ENCODE measurements around the gene PFKFB3. TPM values are rescaled to one million over a fixed set of nuclear protein-coding genes. Genes with fewer than 3 reads are reported as not detected.

Gene PFKFB3
- total RNA-seq, 1 donor from 2014 or later = 28.8 TPM

DNA sequence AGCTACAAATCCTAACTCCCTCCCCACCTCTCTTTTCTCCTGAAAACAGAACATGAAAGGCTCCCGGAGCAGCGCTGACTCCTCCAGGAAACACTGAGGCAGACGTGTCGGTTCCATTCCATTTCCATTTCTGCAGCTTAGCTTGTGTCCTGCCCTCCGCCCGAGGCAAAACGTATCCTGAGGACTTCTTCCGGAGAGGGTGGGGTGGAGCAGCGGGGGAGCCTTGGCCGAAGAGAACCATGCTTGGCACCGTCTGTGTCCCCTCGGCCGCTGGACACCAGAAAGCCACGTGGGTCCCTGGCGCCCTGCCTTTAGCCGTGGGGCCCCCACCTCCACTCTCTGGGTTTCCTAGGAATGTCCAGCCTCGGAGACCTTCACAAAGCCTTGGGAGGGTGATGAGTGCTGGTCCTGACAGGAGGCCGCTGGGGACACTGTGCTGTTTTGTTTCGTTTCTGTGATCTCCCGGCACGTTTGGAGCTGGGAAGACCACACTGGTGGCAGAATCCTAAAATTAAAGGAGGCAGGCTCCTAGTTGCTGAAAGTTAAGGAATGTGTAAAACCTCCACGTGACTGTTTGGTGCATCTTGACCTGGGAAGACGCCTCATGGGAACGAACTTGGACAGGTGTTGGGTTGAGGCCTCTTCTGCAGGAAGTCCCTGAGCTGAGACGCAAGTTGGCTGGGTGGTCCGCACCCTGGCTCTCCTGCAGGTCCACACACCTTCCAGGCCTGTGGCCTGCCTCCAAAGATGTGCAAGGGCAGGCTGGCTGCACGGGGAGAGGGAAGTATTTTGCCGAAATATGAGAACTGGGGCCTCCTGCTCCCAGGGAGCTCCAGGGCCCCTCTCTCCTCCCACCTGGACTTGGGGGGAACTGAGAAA lies 30.4 kb downstream of the PFKFB3 start:
- H3K9me3 ChIP-seq (ENCODE audit: low read depth) = no peaks in the 10 kb centered on the region
- Mint-ChIP-seq H3K4me1 (no peaks in the 10 kb centered on the region), H3K27ac (no peak overlapping the region), H3K27me3 (ENCODE audit: insufficient read depth, low read depth) (peaks cover 2% of the 10 kb centered on the region), H3K9me3 (no peaks in the 10 kb centered on the region), H3K36me3 (peaks cover 48% of the 10 kb centered on the region), H3K4me3 (no peak overlapping the region)
- no peaks in the 10 kb centered on the region for H3F3A ChIP-seq (ENCODE audit: low read depth)
- DNase-seq (ENCODE audit: low spot score) = no peak
- H3K4me2 ChIP-seq = no peak overlapping the region
- no peaks in the 10 kb centered on the region for H3K27me3 ChIP-seq
- no peak for TF ChIP-seq EZH2phosphoT487 (IDR thresholded peaks at IDR 0.05)
- TF ChIP-seq, protein P1, sequence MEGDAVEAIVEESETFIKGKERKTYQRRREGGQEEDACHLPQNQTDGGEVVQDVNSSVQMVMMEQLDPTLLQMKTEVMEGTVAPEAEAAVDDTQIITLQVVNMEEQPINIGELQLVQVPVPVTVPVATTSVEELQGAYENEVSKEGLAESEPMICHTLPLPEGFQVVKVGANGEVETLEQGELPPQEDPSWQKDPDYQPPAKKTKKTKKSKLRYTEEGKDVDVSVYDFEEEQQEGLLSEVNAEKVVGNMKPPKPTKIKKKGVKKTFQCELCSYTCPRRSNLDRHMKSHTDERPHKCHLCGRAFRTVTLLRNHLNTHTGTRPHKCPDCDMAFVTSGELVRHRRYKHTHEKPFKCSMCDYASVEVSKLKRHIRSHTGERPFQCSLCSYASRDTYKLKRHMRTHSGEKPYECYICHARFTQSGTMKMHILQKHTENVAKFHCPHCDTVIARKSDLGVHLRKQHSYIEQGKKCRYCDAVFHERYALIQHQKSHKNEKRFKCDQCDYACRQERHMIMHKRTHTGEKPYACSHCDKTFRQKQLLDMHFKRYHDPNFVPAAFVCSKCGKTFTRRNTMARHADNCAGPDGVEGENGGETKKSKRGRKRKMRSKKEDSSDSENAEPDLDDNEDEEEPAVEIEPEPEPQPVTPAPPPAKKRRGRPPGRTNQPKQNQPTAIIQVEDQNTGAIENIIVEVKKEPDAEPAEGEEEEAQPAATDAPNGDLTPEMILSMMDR (IDR thresholded peaks at IDR 0.05) = no peak
- TF ChIP-seq EZH2 (IDR thresholded peaks at IDR 0.05) = no peak
- no peaks in the 10 kb centered on the region for H3K4me1 ChIP-seq
- H4K20me1 ChIP-seq (ENCODE audit: low read depth) = peaks cover 62% of the 10 kb centered on the region
- H3K36me3 ChIP-seq = peaks cover 3% of the 10 kb centered on the region
- no peak overlapping the region for H3K4me3 ChIP-seq
- H3K79me2 ChIP-seq (ENCODE audit: low read depth) = no peaks in the 10 kb centered on the region
- H3K27ac ChIP-seq = no peak overlapping the region
- no peak overlapping the region for H2AFZ ChIP-seq (replicated peaks)
- H3K9ac ChIP-seq = no peak overlapping the region

DNA sequence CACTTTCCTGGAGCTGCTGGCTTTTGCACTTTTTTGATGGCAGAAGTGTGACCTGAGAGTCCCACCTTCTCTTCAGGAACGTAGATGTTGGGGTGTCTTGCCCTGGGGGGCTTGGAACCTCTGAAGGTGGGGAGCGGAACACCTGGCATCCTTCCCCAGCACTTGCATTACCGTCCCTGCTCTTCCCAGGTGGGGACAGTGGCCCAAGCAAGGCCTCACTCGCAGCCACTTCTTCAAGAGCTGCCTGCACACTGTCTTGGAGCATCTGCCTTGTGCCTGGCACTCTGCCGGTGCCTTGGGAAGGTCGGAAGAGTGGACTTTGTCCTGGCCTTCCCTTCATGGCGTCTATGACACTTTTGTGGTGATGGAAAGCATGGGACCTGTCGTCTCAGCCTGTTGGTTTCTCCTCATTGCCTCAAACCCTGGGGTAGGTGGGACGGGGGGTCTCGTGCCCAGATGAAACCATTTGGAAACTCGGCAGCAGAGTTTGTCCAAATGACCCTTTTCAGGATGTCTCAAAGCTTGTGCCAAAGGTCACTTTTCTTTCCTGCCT lies 31.1 kb downstream of the PFKFB3 start:
- H3K27me3 Mint-ChIP-seq (ENCODE audit: insufficient read depth, low read depth) = peaks cover 2% of the 10 kb centered on the region
- Histone ChIP-seq H3K36me3 (peaks cover 3% of the 10 kb centered on the region), H3K4me2 (no peak overlapping the region), H3K27ac (no peak overlapping the region), H3K4me3 (no peak overlapping the region), H4K20me1 (ENCODE audit: low read depth) (peaks cover 55% of the 10 kb centered on the region), H3K79me2 (ENCODE audit: low read depth) (no peaks in the 10 kb centered on the region), H3K4me1 (no peaks in the 10 kb centered on the region), H3F3A (ENCODE audit: low read depth) (no peaks in the 10 kb centered on the region), H3K9ac (no peak overlapping the region), H3K27me3 (no peaks in the 10 kb centered on the region), H2AFZ (replicated peaks) (no peak overlapping the region), H3K9me3 (ENCODE audit: low read depth) (no peaks in the 10 kb centered on the region)
- TF ChIP-seq EZH2phosphoT487 (IDR thresholded peaks at IDR 0.05) = no peak
- TF ChIP-seq, protein P1 (IDR thresholded peaks at IDR 0.05) = no peak
- TF ChIP-seq EZH2 (IDR thresholded peaks at IDR 0.05) = no peak
- no peak overlapping the region for H3K27ac Mint-ChIP-seq
- DNase-seq (ENCODE audit: low spot score) = no peak
- no peaks in the 10 kb centered on the region for H3K9me3 Mint-ChIP-seq
- no peak overlapping the region for H3K4me3 Mint-ChIP-seq
- H3K4me1 Mint-ChIP-seq = peaks cover under 1% of the 10 kb centered on the region
- peaks cover 47% of the 10 kb centered on the region for H3K36me3 Mint-ChIP-seq

DNA sequence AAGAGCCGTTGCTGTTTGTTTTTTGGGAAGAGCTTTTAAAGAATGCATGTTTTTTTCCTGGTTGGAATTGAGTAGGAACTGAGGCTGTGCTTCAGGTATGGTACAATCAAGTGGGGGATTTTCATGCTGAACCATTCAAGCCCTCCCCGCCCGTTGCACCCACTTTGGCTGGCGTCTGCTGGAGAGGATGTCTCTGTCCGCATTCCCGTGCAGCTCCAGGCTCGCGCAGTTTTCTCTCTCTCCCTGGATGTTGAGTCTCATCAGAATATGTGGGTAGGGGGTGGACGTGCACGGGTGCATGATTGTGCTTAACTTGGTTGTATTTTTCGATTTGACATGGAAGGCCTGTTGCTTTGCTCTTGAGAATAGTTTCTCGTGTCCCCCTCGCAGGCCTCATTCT lies 31.6 kb downstream of the PFKFB3 start:
- no peaks in the 10 kb centered on the region for H3K27me3 ChIP-seq
- H3K36me3 Mint-ChIP-seq = peaks cover 50% of the 10 kb centered on the region
- no peak overlapping the region for H2AFZ ChIP-seq (replicated peaks)
- H3F3A ChIP-seq (ENCODE audit: low read depth) = no peaks in the 10 kb centered on the region
- peaks cover 3% of the 10 kb centered on the region for H3K36me3 ChIP-seq
- H3K9me3 Mint-ChIP-seq = no peaks in the 10 kb centered on the region
- H3K27me3 Mint-ChIP-seq (ENCODE audit: insufficient read depth, low read depth) = peaks cover 2% of the 10 kb centered on the region
- no peaks in the 10 kb centered on the region for H3K79me2 ChIP-seq (ENCODE audit: low read depth)
- H4K20me1 ChIP-seq (ENCODE audit: low read depth) = peaks cover 49% of the 10 kb centered on the region
- no peak for DNase-seq (ENCODE audit: low spot score)
- TF ChIP-seq EZH2 (IDR thresholded peaks at IDR 0.05) = no peak
- no peak for TF ChIP-seq EZH2phosphoT487 (IDR thresholded peaks at IDR 0.05)
- TF ChIP-seq, protein P1 (IDR thresholded peaks at IDR 0.05) = no peak
- peaks cover 3% of the 10 kb centered on the region for H3K4me1 Mint-ChIP-seq
- no peaks in the 10 kb centered on the region for H3K9me3 ChIP-seq (ENCODE audit: low read depth)
- H3K4me3 Mint-ChIP-seq = no peak overlapping the region
- H3K9ac ChIP-seq = no peak overlapping the region
- no peak overlapping the region for H3K4me2 ChIP-seq
- no peak overlapping the region for H3K27ac ChIP-seq
- no peak overlapping the region for H3K4me3 ChIP-seq
- H3K4me1 ChIP-seq = no peaks in the 10 kb centered on the region
- no peak overlapping the region for H3K27ac Mint-ChIP-seq

All from neural progenitor cell (in vitro differentiated cells).